B cell (primary cell): Measurements from ENCODE around the gene SLC9A5. TPM values are rescaled to one million over a fixed set of nuclear protein-coding genes. Genes with fewer than 3 reads are reported as not detected.

Experiments used
- ATAC-seq: fragments of 200-7000 bp; cut with Tn5 transposase; one replicate; pipeline ENCODE4 v1.10.0; 2021; ENCODE audit warnings: low read depth, mild to moderate bottlenecking, moderate number of reproducible peaks, moderate library complexity
- CTCF ChIA-PET: fragments of 350-600 bp; sonication (Branson Sonifier 250); formaldehyde crosslinking; loops from one replicate; lab custom pipeline; 2021; ENCODE audit warnings: antibody characterized with exemption, inconsistent platforms; lab: Charles Lee
- POLR2A ChIA-PET: fragments of 350-600 bp; sonication (Branson Sonifier 250); formaldehyde crosslinking; loops from one replicate; lab custom pipeline; 2021; ENCODE audit warnings: antibody characterized with exemption; lab: Charles Lee
- DNase-seq: peaks from one replicate; pipeline ENCODE4 v3.0.0; 2013
- H2AFZ ChIP-seq: 2 replicates; pipeline ENCODE4 v1.6.1; 2012; ENCODE audit warnings: mild to moderate bottlenecking, low read depth, low read length; ENCODE audit not compliant: insufficient read depth, poor library complexity, severe bottlenecking
- H3K27ac ChIP-seq, 2 donors: 1 replicate in 1 of 2; 2 replicates in 1 of 2; pipeline ENCODE4 v1.5.1; 2012 to 2013; ENCODE audit warnings: low read length in 2 of 2, mild to moderate bottlenecking in 2 of 2, moderate library complexity in 1 of 2
- H3K27me3 ChIP-seq, 4 experiments: fragments of 200-600 bp in 1 of 4; sonication (generic) in 1 of 4; replicated peaks in 1 of 4; 1 replicate in 2 of 4; 2 replicates in 2 of 4; pipeline versions ENCODE4 v1.6.1 to v1.7.0; 2013 to 2016; ENCODE audit warnings: low read length in 3 of 4, mild to moderate bottlenecking in 2 of 4, mixed read lengths in 1 of 4, moderate library complexity in 1 of 4; ENCODE audit not compliant: insufficient read depth in 4 of 4, control insufficient read depth in 3 of 4; ENCODE audit errors: control extremely low read depth in 1 of 4
- H3K36me3 ChIP-seq, 2 experiments: replicated peaks in 1 of 2; 1 replicate in 1 of 2; 2 replicates in 1 of 2; pipeline versions ENCODE4 v1.6.1 to v1.7.1; 2013; ENCODE audit warnings: low read length in 1 of 2; ENCODE audit not compliant: insufficient read depth in 2 of 2, control insufficient read depth in 1 of 2; ENCODE audit errors: control extremely low read depth in 1 of 2, extremely low read depth in 1 of 2
- H3K4me1 ChIP-seq, 2 donors: fragments of 200-600 bp in 1 of 2; sonication (generic) in 1 of 2; 1 replicate in 1 of 2; 2 replicates in 1 of 2; pipeline versions ENCODE4 v1.5.1 to v1.6.1; 2013 to 2017; ENCODE audit warnings: low read length in 2 of 2; ENCODE audit not compliant: control insufficient read depth in 2 of 2, insufficient read depth in 2 of 2
- H3K4me2 ChIP-seq: replicated peaks from 2 replicates; pipeline ENCODE3; 2012; ENCODE audit warnings: mild to moderate bottlenecking, low read depth, low read length; ENCODE audit not compliant: poor library complexity, severe bottlenecking
- H3K4me3 ChIP-seq, 5 experiments: fragments of 200-600 bp in 1 of 5; sonication (generic) in 1 of 5; 1 replicate in 3 of 5; 2 replicates in 2 of 5; pipeline versions ENCODE4 v1.5.1 to v1.7.0; 2011 to 2016; ENCODE audit warnings: low read length in 4 of 5, mild to moderate bottlenecking in 4 of 5, low read depth in 2 of 5, control low read depth in 1 of 5, moderate library complexity in 1 of 5; ENCODE audit not compliant: insufficient read depth in 1 of 5; ENCODE audit errors: control extremely low read depth in 1 of 5, extremely low read depth in 1 of 5
- H3K79me2 ChIP-seq: fragments of 200-600 bp; sonication (generic); one replicate; pipeline ENCODE4 v1.6.0; 2016; ENCODE audit warnings: low read length; ENCODE audit not compliant: control insufficient read depth, insufficient read depth
- H3K9ac ChIP-seq: fragments of 200-600 bp; sonication (generic); 2 replicates; pipeline ENCODE4 v1.6.1; 2017; ENCODE audit warnings: mild to moderate bottlenecking, low read length, moderate library complexity
- H3K9me3 ChIP-seq, 3 donors: one replicate each; pipeline versions ENCODE4 v1.6.1 to v1.7.1; 2013; ENCODE audit warnings: low read length in 2 of 3; ENCODE audit not compliant: control insufficient read depth in 2 of 3, insufficient read depth in 1 of 3; ENCODE audit errors: control extremely low read depth in 1 of 3
- H4K20me1 ChIP-seq: 2 replicates; pipeline ENCODE4 v1.6.0; 2012; ENCODE audit warnings: mild to moderate bottlenecking, low read length; ENCODE audit not compliant: insufficient read depth, control insufficient read depth, poor library complexity, severe bottlenecking
- H3K27ac Mint-ChIP-seq: one replicate; pipeline ENCODE4 v1.8.0; 2021; ENCODE audit warnings: mixed read lengths
- H3K27me3 Mint-ChIP-seq: one replicate; pipeline ENCODE4 v1.8.0; 2021; ENCODE audit warnings: mixed read lengths
- H3K4me1 Mint-ChIP-seq: one replicate; pipeline ENCODE4 v1.8.0; 2021; ENCODE audit warnings: mixed read lengths
- H3K4me3 Mint-ChIP-seq: one replicate; pipeline ENCODE4 v1.8.0; 2021; ENCODE audit warnings: mixed read lengths
- H3K9me3 Mint-ChIP-seq: one replicate; pipeline ENCODE4 v1.8.0; 2022; ENCODE audit warnings: mixed read lengths; ENCODE audit not compliant: insufficient read depth
- CTCF ChIP-seq: fragments of 200-600 bp; IDR thresholded peaks from one replicate; pipeline ENCODE4 v1.8.0; 2022; ENCODE audit warnings: antibody characterized with exemption, mild to moderate bottlenecking
- EZH2 ChIP-seq: IDR thresholded peaks from 2 replicates; pipeline ENCODE4 v1.6.1; 2012; ENCODE audit warnings: borderline replicate concordance, low read depth, mild to moderate bottlenecking, moderate library complexity, low read length; ENCODE audit not compliant: insufficient read depth, poor library complexity, severe bottlenecking
- WGBS: methylation state at CpG from one replicate; pipeline ENCODE4 v1.1.5; 2013; ENCODE audit warnings: missing lambda C conversion rate; ENCODE audit not compliant: insufficient coverage; 5-methylcytosine and 5-hydroxymethylcytosine counted together
- intact Hi-C: fragments of 100-400 bp; cut with micrococcal nuclease; formaldehyde crosslinking; loops from one replicate; pipeline ENCODE4 v1.10.0; 2022
- polyA plus RNA-seq: library from polyadenylated mRNA; depleted of rRNA; stranded (reverse); fragments of >200 nt; gene quantifications from 2 replicates; pipeline ENCODE4 v1.2.3, GENCODE V29; 2012
- total RNA-seq, 2 donors: library from RNA; stranded (reverse); fragments of 120-200 nt in 1 of 2; gene quantifications; 1 replicate in 1 of 2; 2 replicates in 1 of 2; pipeline versions ENCODE4 v1.2.3 to v1.2.4, GENCODE V29; 2013 to 2022

The SLC9A5 gene
- total and polyA plus RNA-seq, 2 donors (not counting 1 experiment from before 2014, with no cell fraction given): 1.7 TPM

DNA sequence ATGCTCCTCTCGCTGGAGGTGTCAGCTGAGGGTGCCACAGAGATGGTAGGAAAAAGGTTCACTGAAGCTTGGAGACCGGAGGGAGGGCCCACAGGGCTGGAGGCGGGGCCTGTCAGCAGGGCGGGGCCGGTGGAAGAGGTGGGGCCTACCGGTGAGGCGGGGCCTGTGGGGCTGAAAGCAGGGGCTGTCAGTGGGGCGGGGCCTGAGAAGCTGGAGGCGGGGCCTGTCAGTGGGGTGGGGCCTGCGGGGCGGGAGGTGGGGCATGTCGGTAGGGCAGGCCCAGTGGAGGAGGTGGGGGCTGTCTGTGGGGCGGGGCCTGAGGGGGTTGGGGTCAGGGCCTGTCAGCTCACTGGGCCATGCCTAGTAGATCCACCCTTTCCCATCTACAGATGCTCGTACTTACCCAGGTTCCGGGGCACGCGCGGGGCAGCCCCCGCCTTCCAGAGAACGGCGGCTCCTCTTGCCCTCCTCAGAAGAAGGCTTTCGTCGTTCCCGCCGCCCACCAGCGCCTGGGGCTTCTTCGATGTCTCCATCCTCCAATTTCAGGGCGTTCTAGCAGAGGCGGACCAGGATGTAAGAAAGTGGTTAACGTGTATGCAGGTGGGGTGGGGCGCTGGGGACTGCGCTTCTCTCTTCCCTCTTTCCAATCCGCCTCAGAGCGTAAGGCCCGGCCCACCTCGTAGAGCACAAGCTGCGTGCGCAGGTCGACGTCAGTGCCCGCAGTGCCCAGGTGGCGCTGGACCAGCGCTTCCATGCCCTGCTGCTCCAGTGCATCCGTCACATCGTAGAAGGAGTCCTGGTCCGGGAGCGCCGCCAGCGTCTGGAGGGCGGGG is 12.0 kb upstream of the SLC9A5 start:
- no peak for TF ChIP-seq EZH2
- TF ChIP-seq CTCF: no peak
- intact Hi-C loops: no loop called here
- Mint-ChIP-seq H3K4me1 (no peaks in the 10 kb centered on the region), H3K9me3 (no peaks in the 10 kb centered on the region), H3K27me3 (no peaks in the 10 kb centered on the region), H3K4me3 (no peak overlapping the region), H3K27ac (no peak overlapping the region)
- ChIA-PET CTCF (no interaction called here), POLR2A (no interaction called here)
- DNase-seq (peak; percentile 63), ATAC-seq (peak; percentile 75)
- 94% methylated on average over 36 of the region's 50 CpGs for WGBS
- Histone ChIP-seq H3K27me3 (no peaks in the 10 kb centered on the region), H3K4me1 (no peaks in the 10 kb centered on the region), H3K9ac (no peak overlapping the region), H3K9me3 (no peaks in the 10 kb centered on the region), H3K27ac (no peak overlapping the region), H3K79me2 (peaks cover 10% of the 10 kb centered on the region), H4K20me1 (no peaks in the 10 kb centered on the region), H3K4me3 (no peak overlapping the region), H2AFZ (no peak overlapping the region), H3K36me3 (peaks cover 0 to 43% of the 10 kb centered on the region in 2 experiments), H3K4me2 (no peak overlapping the region)
